Activated CD4-positive, alpha-beta T cell treated with anti-CD3 and anti-CD28 coated beads, Interleukin-2, amount 50 U/mL, for 24 hours (primary cell): ENCODE measurements around the gene SGCD.
"Not testable (repeated sequence)": the region's sequence is repeated elsewhere in the genome, so short reads cannot be mapped to it uniquely, and the experiment has no call there.

Experiments
- DNase-seq, 2 donors: peaks; one replicate each; pipeline ENCODE4 v3.0.0-alpha.2; 2020; ENCODE audit warnings: low read depth in 1 of 2, low spot score in 1 of 2

Gene SGCD

GRCh38 chr5:156556666-156557406 lies 229.9 kb downstream of the SGCD start:
- no peak for DNase-seq

- DNase-seq: no peak
Measured at GRCh38 chr5:156560002-156560401, 233.0 kb downstream of the SGCD start.

GRCh38 chr5:156561651-156562050 lies 234.7 kb downstream of the SGCD start:
- no peak for DNase-seq

- DNase-seq: no peak
Measured at GRCh38 chr5:156570615-156571014, 243.7 kb downstream of the SGCD start.

- DNase-seq: no peak
Measured at GRCh38 chr5:156581725-156582124, 254.8 kb downstream of the SGCD start.

GRCh38 chr5:156582193-156582598 lies 255.2 kb downstream of the SGCD start:
- DNase-seq: no peak

- DNase-seq: no peak
Measured at GRCh38 chr5:156584871-156585270, 257.9 kb downstream of the SGCD start.

- no peak for DNase-seq
Measured at GRCh38 chr5:156585999-156586398, 259.0 kb downstream of the SGCD start.

GRCh38 chr5:156587012-156587411 lies 260.0 kb downstream of the SGCD start:
- DNase-seq: no peak

GRCh38 chr5:156588306-156588705 lies 261.3 kb downstream of the SGCD start:
- DNase-seq: no peak

- DNase-seq: no peak
Measured at GRCh38 chr5:156589104-156589945, 262.4 kb downstream of the SGCD start.

GRCh38 chr5:156589946-156590216 lies 262.9 kb downstream of the SGCD start:
- DNase-seq: no peak

- no peak for DNase-seq
Measured at GRCh38 chr5:156590978-156591377, 264.0 kb downstream of the SGCD start.

GRCh38 chr5:156591631-156592030 lies 264.7 kb downstream of the SGCD start:
- DNase-seq: no peak

GRCh38 chr5:156593546-156593945 lies 266.6 kb downstream of the SGCD start:
- no peak for DNase-seq

GRCh38 chr5:156594406-156594805 lies 267.4 kb downstream of the SGCD start:
- no peak for DNase-seq

- no peak for DNase-seq
Measured at GRCh38 chr5:156595132-156595787, 268.3 kb downstream of the SGCD start.

GRCh38 chr5:156597276-156597675 lies 270.3 kb downstream of the SGCD start:
- no peak for DNase-seq

GRCh38 chr5:156598964-156599363 lies 272.0 kb downstream of the SGCD start:
- no peak for DNase-seq

- not testable (repeated sequence) for DNase-seq
Measured at GRCh38 chr5:156610582-156610981, 283.6 kb downstream of the SGCD start.

- DNase-seq: no peak
Measured at GRCh38 chr5:156615901-156616300, 288.9 kb downstream of the SGCD start.

- no peak for DNase-seq
Measured at GRCh38 chr5:156617426-156617825, 290.5 kb downstream of the SGCD start.
